ENCODE results near the gene LRRC28. TPM values are rescaled to one million over a fixed set of nuclear protein-coding genes. Genes with fewer than 3 reads are reported as not detected.

LRRC28 gene
- polyA plus RNA-seq, 1 experiment: 23.5 TPM

- H3K4me3 ChIP-seq (ENCODE audit: low read depth, low read length): no peak overlapping the region
- CTCF ChIA-PET: no interaction called here
- H3K27me3 ChIP-seq (ENCODE audit: control insufficient read depth, insufficient read depth, low read length): no peaks in the 10 kb centered on the region
- no peak for DNase-seq (ENCODE audit: low read depth)
- H3K36me3 ChIP-seq (ENCODE audit: control insufficient read depth, insufficient read depth, low read length): no peaks in the 10 kb centered on the region
- POLR2A ChIA-PET: no interaction called here
- TF ChIP-seq CTCF (IDR thresholded peaks at IDR 0.05; ENCODE audit: insufficient read depth, low read depth, low read length): no peak
These were observed 160.8 kb downstream of the LRRC28 start for GRCh38 chr15:99412082-99412481.

- ChIA-PET POLR2A (no interaction called here), CTCF (no interaction called here)
- Histone ChIP-seq H3K4me3 (ENCODE audit: low read depth, low read length) (no peak overlapping the region), H3K36me3 (ENCODE audit: control insufficient read depth, insufficient read depth, low read length) (no peaks in the 10 kb centered on the region), H3K27me3 (ENCODE audit: control insufficient read depth, insufficient read depth, low read length) (no peaks in the 10 kb centered on the region)
- TF ChIP-seq CTCF (IDR thresholded peaks at IDR 0.05; ENCODE audit: insufficient read depth, low read depth, low read length): no peak
- no peak for DNase-seq (ENCODE audit: low read depth)
These were observed 161.3 kb downstream of the LRRC28 start for GRCh38 chr15:99412626-99413025.

GRCh38 chr15:99413955-99414754, 162.9 kb downstream of the LRRC28 start:
- no peak for DNase-seq (ENCODE audit: low read depth)
- POLR2A ChIA-PET: no interaction called here
- CTCF ChIA-PET: interaction anchor here (0.6 to 1.7 kb wide), 2 partner anchors 16 to 290 kb away, joined by 3 to 12 read pairs; no protein-coding TSS in a partner anchor
- Histone ChIP-seq H3K27me3 (ENCODE audit: control insufficient read depth, insufficient read depth, low read length) (no peaks in the 10 kb centered on the region), H3K4me3 (ENCODE audit: low read depth, low read length) (no peak overlapping the region), H3K36me3 (ENCODE audit: control insufficient read depth, insufficient read depth, low read length) (no peaks in the 10 kb centered on the region)
- no peak for TF ChIP-seq CTCF (IDR thresholded peaks at IDR 0.05; ENCODE audit: insufficient read depth, low read depth, low read length)

- no peak for DNase-seq (ENCODE audit: low read depth)
- POLR2A ChIA-PET: no interaction called here
- CTCF ChIA-PET: interaction anchor here (0.6 to 1.7 kb wide), 3 partner anchors 11 to 289 kb away, joined by 3 to 12 read pairs (median 3); no protein-coding TSS in a partner anchor
- Histone ChIP-seq H3K36me3 (ENCODE audit: control insufficient read depth, insufficient read depth, low read length) (no peaks in the 10 kb centered on the region), H3K4me3 (ENCODE audit: low read depth, low read length) (no peak overlapping the region), H3K27me3 (ENCODE audit: control insufficient read depth, insufficient read depth, low read length) (no peaks in the 10 kb centered on the region)
- TF ChIP-seq CTCF (IDR thresholded peaks at IDR 0.05; ENCODE audit: insufficient read depth, low read depth, low read length): no peak
These were observed 163.8 kb downstream of the LRRC28 start for GRCh38 chr15:99414755-99415731.
